HepG2 (cell line): ENCODE data around the gene GALNT17. TPM values are rescaled to one million over a fixed set of nuclear protein-coding genes. Genes with fewer than 3 reads are reported as not detected.

Source experiments
- ATAC-seq: fragments of 200-7000 bp; cut with Tn5 transposase; 3 replicates; pipeline ENCODE4 v1.9.1; 2020; ENCODE audit warnings: mild to moderate bottlenecking, moderate library complexity
- BruUV-seq: library from RNA; stranded (reverse); fragments of 400-500 nt; replicated peaks from 2 replicates; lab custom pipeline; 2021; lab: Mats Ljungman, UMichigan
- CTCF ChIA-PET: fragments of 300-600 bp; formaldehyde crosslinking; extraction: SDS; loops from one replicate; lab custom pipeline; 2021; ENCODE audit warnings: low total read pairs, inconsistent platforms, low intra/inter-chr PET ratio; lab: Yijun Ruan, JAX
- POLR2A ChIA-PET: fragments of 350-600 bp; sonication (Branson Sonifier 250); formaldehyde crosslinking; loops from one replicate; lab custom pipeline; 2020; ENCODE audit warnings: antibody characterized with exemption, inconsistent platforms; lab: Yijun Ruan, JAX
- DNase-seq: peaks from one replicate; pipeline ENCODE4 v3.0.0-alpha.2; 2015; ENCODE audit warnings: low spot score
- FAIRE-seq: peaks from 3 replicates; lab custom pipeline; 2011; peaks lifted over from hg19 to GRCh38; lab: Jason Lieb, UNC
- H2AFZ ChIP-seq: one replicate; pipeline ENCODE4 v1.6.1; 2011; ENCODE audit warnings: low read length, inconsistent platforms
- H3K27ac ChIP-seq: fragments of 300-600 bp; 3 replicates; pipeline ENCODE4 v1.8.0; 2011; ENCODE audit warnings: mixed run types, mild to moderate bottlenecking, mixed read lengths, low read length, inconsistent platforms; ENCODE audit not compliant: insufficient read depth; ENCODE audit errors: extremely low read length
- H3K27me3 ChIP-seq, 2 experiments: fragments of 200-600 bp in 1 of 2; 2 replicates in 1 of 2; 3 replicates in 1 of 2; pipeline versions ENCODE4 v1.6.0 to v1.8.0; 2011; ENCODE audit warnings: low read length in 2 of 2, mild to moderate bottlenecking in 2 of 2, moderate library complexity in 2 of 2, inconsistent platforms in 1 of 2; ENCODE audit not compliant: insufficient read depth in 2 of 2, control insufficient read depth in 1 of 2
- H3K36me3 ChIP-seq, 2 experiments: fragments of 200-600 bp in 1 of 2; replicated peaks in 1 of 2; 2 replicates in 1 of 2; 3 replicates in 1 of 2; pipeline versions ENCODE4 v1.5.1 to v1.8.0; 2011; ENCODE audit warnings: low read length in 2 of 2, inconsistent platforms in 1 of 2; ENCODE audit not compliant: insufficient read depth in 2 of 2, control insufficient read depth in 1 of 2
- H3K4me1 ChIP-seq: 2 replicates; pipeline ENCODE4 v1.5.1; 2012; ENCODE audit warnings: low read length, inconsistent platforms; ENCODE audit not compliant: insufficient read depth
- H3K4me2 ChIP-seq: 2 replicates; pipeline ENCODE4 v1.6.0; 2011; ENCODE audit warnings: low read depth, low read length, inconsistent platforms
- H3K4me3 ChIP-seq, 3 experiments: fragments of 200-600 bp in 1 of 3; sonication (generic), shearing (Covaris generic) in 1 of 3; replicated peaks in 1 of 3; 2 replicates each; pipeline ENCODE4 v1.5.1; 2011 to 2016; ENCODE audit warnings: low read length in 3 of 3, inconsistent platforms in 2 of 3, low read depth in 2 of 3, mild to moderate bottlenecking in 2 of 3, control low read depth in 1 of 3, mixed read lengths in 1 of 3; ENCODE audit not compliant: insufficient read depth in 1 of 3
- H3K79me2 ChIP-seq: one replicate; pipeline ENCODE4 v1.6.1; 2011; ENCODE audit warnings: low read length, inconsistent platforms; ENCODE audit not compliant: insufficient read depth
- H3K9ac ChIP-seq: 2 replicates; pipeline ENCODE4 v1.6.0; 2011; ENCODE audit warnings: mild to moderate bottlenecking, low read depth, low read length, inconsistent platforms; ENCODE audit not compliant: insufficient read depth
- H3K9me3 ChIP-seq: 2 replicates; pipeline ENCODE4 v1.5.1; 2012; ENCODE audit warnings: mild to moderate bottlenecking, low read length
- H4K20me1 ChIP-seq: 2 replicates; pipeline ENCODE4 v1.6.0; 2011; ENCODE audit warnings: inconsistent platforms, mild to moderate bottlenecking, low read length, moderate library complexity; ENCODE audit not compliant: insufficient read depth
- ATF1 ChIP-seq: IDR thresholded peaks from 2 replicates; pipeline ENCODE4 v1.6.1; 2016; ENCODE audit warnings: mild to moderate bottlenecking, control low read depth
- FIP1L1 ChIP-seq: fragments of 200-400 bp; formaldehyde crosslinking; IDR thresholded peaks from 2 replicates; pipeline ENCODE4 v1.6.1; 2018; ENCODE audit warnings: low read depth, mild to moderate bottlenecking, low read length, moderate library complexity, borderline replicate concordance; ENCODE audit not compliant: insufficient read depth
- GABPA ChIP-seq, 2 experiments: IDR thresholded peaks; 2 replicates each; pipeline ENCODE4 v1.6.1; 2011 to 2016; ENCODE audit warnings: low read depth in 2 of 2, low read length in 1 of 2, missing biosample characterization in 1 of 2, missing genetic modification characterization in 1 of 2
- GZF1 ChIP-seq: sonication (generic); formaldehyde crosslinking; IDR thresholded peaks from 2 replicates; pipeline ENCODE4 v1.5.1; 2020; ENCODE audit warnings: mild to moderate bottlenecking, missing genetic modification reagents
- HOXA9 ChIP-seq: sonication (generic); formaldehyde crosslinking; IDR thresholded peaks from 2 replicates; pipeline ENCODE4 v1.8.1; 2022; ENCODE audit warnings: missing genetic modification reagents, mild to moderate bottlenecking, moderate library complexity, borderline replicate concordance
- IRX3 ChIP-seq: sonication (generic); formaldehyde crosslinking; IDR thresholded peaks from 2 replicates; pipeline ENCODE4 v1.8.1; 2023; ENCODE audit warnings: mild to moderate bottlenecking, low read depth, missing genetic modification reagents, borderline replicate concordance
- ISL2 ChIP-seq: sonication (generic); formaldehyde crosslinking; IDR thresholded peaks from 2 replicates; pipeline ENCODE4 v1.5.0; 2020; ENCODE audit warnings: missing genetic modification reagents
- SMARCE1 ChIP-seq: fragments of 450-650 bp; IDR thresholded peaks from 2 replicates; pipeline ENCODE4 v1.6.1; 2017; ENCODE audit warnings: borderline replicate concordance
- ZFP90 ChIP-seq: sonication (generic); formaldehyde crosslinking; IDR thresholded peaks from 2 replicates; pipeline ENCODE4 v1.8.0; 2022; ENCODE audit warnings: missing genetic modification reagents, mild to moderate bottlenecking, inconsistent platforms, borderline replicate concordance
- ZNF264 ChIP-seq: sonication (generic); formaldehyde crosslinking; IDR thresholded peaks from 2 replicates; pipeline ENCODE4 v1.4.0; 2020; ENCODE audit warnings: missing genetic modification reagents
- ZNF367 ChIP-seq: sonication (generic); formaldehyde crosslinking; IDR thresholded peaks from 2 replicates; pipeline ENCODE4 v1.4.0; 2020; ENCODE audit warnings: missing genetic modification reagents, borderline replicate concordance
- ZNF407 ChIP-seq: sonication (generic); formaldehyde crosslinking; IDR thresholded peaks from one replicate; pipeline ENCODE4 v1.5.1; 2020; ENCODE audit warnings: mild to moderate bottlenecking, missing genetic modification reagents; ENCODE audit errors: not compliant biosample characterization
- whole genome bisulfite sequencing: methylation state at CpG from one replicate; pipeline ENCODE4 v1.1.6; 2017; ENCODE audit warnings: low lambda C conversion rate; 5-methylcytosine and 5-hydroxymethylcytosine counted together
- in situ Hi-C: cut with HindIII; loops from 2 replicates; pipeline ENCODE4 v1.10.0; 2017; ENCODE audit warnings: low pct_unique_long_range_greater_than_20kb; ENCODE audit not compliant: extremely low pct_ligation_motif_present
- intact Hi-C: fragments of 100-400 bp; cut with micrococcal nuclease; formaldehyde crosslinking; loops from one replicate; pipeline ENCODE4 v1.10.0; 2022; ENCODE audit not compliant: unreplicated experiment
- polyA plus RNA-seq, 8 experiments: library from polyadenylated mRNA; depleted of rRNA in 3 of 8; stranded (reverse) in 7 of 8; unstranded in 1 of 8; fragments of >200 nt; fragmentation: Illumina TruSeq in 4 of 8; extraction: Trizol in 4 of 8; gene quantifications; 2 replicates each; pipeline versions ENCODE4 v1.2.1 to v1.2.3, GENCODE V29; 2011 to 2016; ENCODE audit warnings: low read depth in 4 of 8, missing spikeins in 1 of 8, mixed read lengths in 1 of 8; ENCODE audit not compliant: insufficient read depth in 1 of 8
- total RNA-seq, 5 experiments: library from RNA; depleted of rRNA; stranded (reverse); fragments of >200 nt; fragmentation: Illumina TruSeq; extraction: Trizol; gene quantifications; 2 replicates each; pipeline ENCODE4 v1.2.3, GENCODE V29; 2016; ENCODE audit warnings: low read depth in 1 of 5
- TF ChIP-seq, protein P1 (sequence below): sonication (generic); formaldehyde crosslinking; IDR thresholded peaks from 2 replicates; pipeline ENCODE4 v1.4.0; 2020; ENCODE audit warnings: missing genetic modification reagents, borderline replicate concordance

Gene GALNT17
- total and polyA plus RNA-seq, 2 of the 13 experiments (the other 11 are each of a cell fraction or from before 2014, with no cell fraction given): not detected

- no TSS peak for BruUV-seq
- Histone ChIP-seq H3K4me2 (no peak overlapping the region), H3K4me3 (no peak overlapping the region), H3K36me3 (no peaks in the 10 kb centered on the region), H4K20me1 (no peaks in the 10 kb centered on the region), H2AFZ (no peak overlapping the region), H3K79me2 (no peaks in the 10 kb centered on the region), H3K9ac (no peak overlapping the region), H3K27ac (no peak overlapping the region), H3K4me1 (no peaks in the 10 kb centered on the region), H3K27me3 (no peaks in the 10 kb centered on the region), H3K9me3 (no peaks in the 10 kb centered on the region)
- ChIA-PET POLR2A (no interaction called here), CTCF (no interaction called here)
- no peak; the same call in 2 of the 3 replicates for ATAC-seq
- FAIRE-seq: no peak
- intact Hi-C loops: no loop called here
- in situ Hi-C loops: no loop called here
- no peak for DNase-seq
- 3% methylated on average over 2 of the region's 2 CpGs for WGBS
- TF ChIP-seq ZFP90 (CRISPR knock-in tag) (no peak), ZNF407 (CRISPR knock-in tag) (no peak), SMARCE1 (no peak), ZNF367 (CRISPR knock-in tag) (no peak), IRX3 (no peak), GABPA (IDR thresholded peaks at IDR 0.05; ENCODE audit: low read depth, low read length) (no peak), GABPA (CRISPR knock-in tag; IDR thresholded peaks at IDR 0.05; ENCODE audit: low read depth) (no peak), ZNF264 (no peak), ISL2 (CRISPR knock-in tag) (no peak), ATF1 (CRISPR knock-in tag) (no peak), FIP1L1 (no peak), HOXA9 (CRISPR knock-in tag) (no peak), GZF1 (CRISPR knock-in tag) (no peak)
- TF ChIP-seq, protein P1, sequence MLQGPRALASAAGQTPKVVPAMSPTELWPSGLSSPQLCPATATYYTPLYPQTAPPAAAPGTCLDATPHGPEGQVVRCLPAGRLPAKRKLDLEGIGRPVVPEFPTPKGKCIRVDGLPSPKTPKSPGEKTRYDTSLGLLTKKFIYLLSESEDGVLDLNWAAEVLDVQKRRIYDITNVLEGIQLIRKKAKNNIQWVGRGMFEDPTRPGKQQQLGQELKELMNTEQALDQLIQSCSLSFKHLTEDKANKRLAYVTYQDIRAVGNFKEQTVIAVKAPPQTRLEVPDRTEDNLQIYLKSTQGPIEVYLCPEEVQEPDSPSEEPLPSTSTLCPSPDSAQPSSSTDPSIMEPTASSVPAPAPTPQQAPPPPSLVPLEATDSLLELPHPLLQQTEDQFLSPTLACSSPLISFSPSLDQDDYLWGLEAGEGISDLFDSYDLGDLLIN: no peak
Measured at GRCh38 chr7:71237945-71238344, 106.0 kb downstream of the GALNT17 start.
